Effector CD8-positive, alpha-beta T cell (primary cell): ENCODE data around the gene PDZRN3.
"Not testable (repeated sequence)": the region's sequence is repeated elsewhere in the genome, so short reads cannot be mapped to it uniquely, and the experiment has no call there.

Experiments
- DNase-seq: peaks from one replicate; lab custom pipeline; 2025; lab: John Stamatoyannopoulos, UW

PDZRN3 gene

DNA sequence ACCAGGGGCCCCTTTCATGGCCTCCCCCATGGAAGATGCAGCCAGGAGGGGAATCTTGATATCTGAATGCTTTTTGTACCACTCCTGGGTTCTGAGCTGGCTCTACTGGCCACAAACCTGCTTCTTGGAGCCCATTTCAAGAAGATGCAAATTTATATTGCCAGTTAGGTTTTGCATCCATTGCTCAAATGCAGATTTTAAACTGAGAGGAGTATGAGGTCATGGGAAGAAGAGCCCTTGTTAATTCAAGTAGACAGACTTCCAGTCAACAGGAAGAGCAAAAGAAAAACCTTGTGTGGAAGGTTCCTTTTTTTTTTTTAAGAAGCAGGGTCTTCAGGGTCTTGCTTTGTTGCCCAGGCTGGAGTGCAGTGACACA is 133.5 kb downstream of the PDZRN3 start:
- DNase-seq = no peak

DNA sequence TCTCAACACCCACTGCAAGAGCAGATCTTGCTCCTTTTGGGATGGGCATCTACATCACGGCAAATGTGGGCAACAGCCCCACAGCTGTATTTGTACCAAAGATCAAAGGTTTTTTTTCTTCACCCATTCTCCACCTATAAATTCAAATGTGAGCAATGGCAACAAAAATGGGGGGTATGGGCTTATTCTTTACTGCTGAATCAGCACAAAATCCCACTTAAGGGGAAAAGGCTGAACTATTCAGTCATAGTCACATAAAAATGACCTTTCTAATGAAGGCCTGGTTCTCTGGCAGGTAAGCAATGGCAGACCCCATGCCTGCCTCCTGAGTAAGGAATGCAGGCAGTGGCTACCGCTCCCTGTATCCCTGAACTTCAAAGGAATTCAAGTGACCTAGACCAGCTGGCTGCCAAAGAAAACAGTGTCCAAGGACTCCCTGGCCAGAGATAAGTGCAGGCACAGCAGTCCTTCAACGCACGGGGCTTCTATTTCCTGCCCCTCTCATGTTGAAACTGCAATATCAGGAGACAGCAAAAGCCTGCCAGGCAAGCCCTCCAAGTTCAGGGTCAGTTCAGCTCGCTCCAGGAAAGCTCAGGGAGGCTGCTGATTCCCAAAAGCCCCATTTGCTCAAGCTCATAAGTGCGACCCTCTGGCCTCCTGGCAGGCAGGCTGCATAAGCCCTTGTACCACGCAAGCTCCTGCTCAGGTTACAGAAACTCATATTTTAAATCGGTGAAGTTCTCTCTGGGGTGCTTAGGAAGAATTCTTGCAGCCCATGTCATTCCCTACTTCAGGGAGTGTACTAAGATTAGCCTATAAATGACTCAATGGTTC is 134.1 kb downstream of the PDZRN3 start:
- DNase-seq = no peak

DNA sequence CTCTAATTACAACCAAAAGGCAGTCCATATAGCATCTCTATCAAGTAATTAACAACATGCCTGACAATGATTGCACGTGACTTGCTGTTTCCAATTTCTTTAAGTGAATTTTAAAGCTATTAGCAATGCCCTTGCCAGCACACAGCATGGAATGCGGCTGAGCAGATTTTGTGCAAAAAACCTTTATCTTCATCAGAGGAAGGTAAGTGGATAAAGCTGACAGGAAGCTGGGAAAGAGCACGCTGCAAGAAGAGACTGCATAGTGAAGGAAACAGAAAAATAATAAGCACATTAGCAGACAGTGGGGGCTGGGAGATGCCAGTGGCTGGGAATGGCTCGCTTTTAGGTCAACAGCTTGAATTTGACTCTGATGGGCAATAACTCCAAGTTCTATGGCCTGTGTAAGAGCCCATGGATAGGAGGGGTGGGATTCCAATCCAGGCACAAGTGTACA is 138.8 kb downstream of the PDZRN3 start:
- DNase-seq = no peak

DNA sequence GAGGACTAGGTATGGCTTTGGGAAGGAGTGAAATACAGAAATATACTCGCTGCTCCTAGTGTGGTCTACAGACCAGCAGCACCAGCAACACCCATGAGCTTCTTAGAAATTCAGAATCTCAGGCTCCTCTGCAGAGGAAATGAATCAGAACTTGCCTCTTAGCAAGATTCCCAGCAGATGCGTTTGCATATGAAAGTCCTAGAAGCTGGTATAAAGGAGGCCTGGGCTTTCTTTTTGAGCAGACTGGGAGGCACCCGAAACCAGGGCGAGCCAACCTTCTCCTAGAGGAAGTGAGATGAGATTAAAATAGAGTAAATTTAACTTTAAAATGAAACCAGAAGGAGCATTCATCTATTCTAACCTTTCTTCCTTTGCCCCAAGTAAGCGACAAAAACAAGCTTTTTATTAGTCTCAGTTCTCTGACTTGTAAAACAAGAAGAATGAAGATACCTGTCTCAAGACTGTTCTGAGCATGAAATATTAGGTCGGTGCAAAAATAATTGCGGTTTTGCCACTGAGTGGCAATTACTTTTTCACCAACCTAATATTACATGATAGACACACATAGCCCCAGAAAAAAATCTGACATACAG is 140.0 kb downstream of the PDZRN3 start:
- no peak for DNase-seq

DNA sequence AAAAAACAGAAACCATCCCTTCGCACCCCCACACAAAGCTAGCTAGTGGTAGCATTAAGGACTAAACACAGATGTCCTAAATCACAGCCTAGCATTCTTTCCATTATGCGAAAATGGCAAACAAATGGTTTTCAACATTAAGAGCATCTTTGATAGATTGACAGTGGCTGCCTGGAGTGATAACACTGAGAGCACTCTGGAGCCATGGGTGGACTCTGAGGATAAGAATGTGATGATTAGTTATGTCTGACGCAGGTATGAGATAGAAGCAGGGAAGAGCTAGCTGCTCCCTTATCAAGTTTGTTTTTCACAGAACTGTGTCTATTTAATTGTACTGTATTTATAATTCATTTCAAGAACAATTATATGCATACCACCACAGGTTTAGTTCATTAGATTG is 142.9 kb downstream of the PDZRN3 start:
- DNase-seq = no peak

DNA sequence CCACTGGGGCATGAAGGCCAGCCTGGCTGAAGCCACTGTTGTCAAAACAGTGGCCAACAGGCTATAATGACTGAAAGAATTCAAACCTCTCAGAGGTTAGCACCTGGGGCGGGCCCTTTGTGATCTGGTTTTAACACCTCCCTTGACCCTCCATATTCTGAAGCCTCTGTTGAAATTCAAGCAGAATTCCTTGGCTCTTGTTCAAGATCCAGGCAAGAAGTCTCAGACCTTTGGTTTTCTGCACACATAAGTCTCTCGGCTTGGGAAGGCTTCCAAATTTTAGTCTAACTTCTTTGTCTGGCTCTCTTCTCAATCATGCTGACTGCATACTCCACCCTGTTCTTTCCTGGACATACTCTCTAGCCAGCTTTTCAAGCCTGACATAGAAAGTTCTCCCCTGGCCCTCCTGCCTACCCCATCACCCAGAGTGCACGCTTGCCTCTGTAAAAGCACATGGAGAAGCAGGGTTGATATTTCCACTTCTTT is 144.5 kb downstream of the PDZRN3 start:
- DNase-seq = no peak

DNA sequence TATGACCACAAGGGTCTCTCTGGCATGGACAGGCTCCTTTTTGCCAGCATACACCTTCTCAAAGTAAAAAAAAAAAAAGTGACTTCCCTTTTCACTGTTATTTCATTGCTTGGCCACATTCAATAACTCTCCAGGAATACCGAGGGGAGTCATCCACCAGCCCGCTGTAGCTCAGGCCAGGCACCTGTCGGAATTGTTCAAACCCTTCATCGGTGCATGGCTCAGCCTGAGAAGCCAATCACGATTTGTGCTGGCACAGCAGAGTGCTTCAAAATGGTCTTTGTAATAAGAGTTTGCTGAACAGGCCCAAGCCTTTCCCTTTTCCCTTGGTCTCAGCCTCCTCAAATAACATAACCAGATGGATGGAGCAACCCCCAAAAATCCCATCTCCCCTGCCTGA is 145.4 kb downstream of the PDZRN3 start:
- no peak for DNase-seq

DNA sequence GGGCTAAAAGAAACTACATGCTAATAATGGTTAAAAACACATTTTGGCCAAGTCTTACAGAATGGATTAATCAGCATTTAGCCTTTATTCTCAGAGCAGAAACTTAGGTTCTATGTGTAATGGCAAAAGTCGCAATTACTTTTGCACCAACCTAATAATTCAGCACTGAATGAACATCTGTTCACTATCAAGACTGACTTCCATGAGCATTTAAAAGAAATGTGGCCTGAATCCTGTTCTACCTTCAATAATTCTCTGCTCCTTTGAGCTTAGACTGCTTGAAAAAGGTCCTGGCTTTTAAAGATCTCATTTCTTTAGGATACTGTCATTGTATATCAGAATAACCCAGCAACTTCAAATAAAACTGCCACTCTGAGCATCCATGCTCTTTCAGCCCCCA is 145.9 kb downstream of the PDZRN3 start:
- no peak for DNase-seq

DNA sequence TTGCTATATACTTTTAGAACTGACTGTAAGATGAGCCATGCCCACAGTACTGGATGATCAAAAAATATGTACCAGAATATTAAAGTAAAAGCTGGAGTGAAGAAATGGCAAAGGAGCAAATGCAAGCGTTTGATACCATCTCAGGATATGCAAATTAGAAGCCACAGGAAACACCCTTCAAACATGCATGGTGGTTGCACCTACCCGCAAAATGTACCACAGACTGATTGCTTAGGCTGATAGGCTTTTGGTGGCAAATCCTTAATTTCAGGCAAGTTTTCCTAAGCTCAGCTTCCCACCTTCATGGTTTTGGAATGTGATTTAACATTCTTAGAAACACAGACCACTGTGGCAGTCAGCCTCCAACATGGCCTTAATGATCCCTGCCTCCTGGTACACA is 149.0 kb downstream of the PDZRN3 start:
- DNase-seq = no peak

DNA sequence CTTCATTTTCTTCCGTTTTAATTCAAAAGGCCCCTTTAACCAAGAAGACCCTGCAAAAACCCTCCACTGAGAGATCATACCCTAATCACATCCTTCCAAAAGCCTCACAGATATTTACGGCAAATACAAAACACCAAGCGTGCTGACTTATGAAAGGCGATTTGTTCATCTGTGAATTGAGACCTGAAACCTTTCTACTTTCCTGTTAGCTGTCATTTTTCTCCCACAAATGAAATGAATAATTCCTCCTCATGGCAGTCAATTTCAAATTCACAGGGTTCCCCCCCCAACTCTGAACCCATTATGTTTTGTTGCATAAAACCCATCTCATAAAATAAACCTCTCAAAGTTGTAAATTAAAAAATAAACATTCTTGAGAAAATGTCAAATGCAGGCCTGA is 149.6 kb downstream of the PDZRN3 start:
- no peak for DNase-seq

DNA sequence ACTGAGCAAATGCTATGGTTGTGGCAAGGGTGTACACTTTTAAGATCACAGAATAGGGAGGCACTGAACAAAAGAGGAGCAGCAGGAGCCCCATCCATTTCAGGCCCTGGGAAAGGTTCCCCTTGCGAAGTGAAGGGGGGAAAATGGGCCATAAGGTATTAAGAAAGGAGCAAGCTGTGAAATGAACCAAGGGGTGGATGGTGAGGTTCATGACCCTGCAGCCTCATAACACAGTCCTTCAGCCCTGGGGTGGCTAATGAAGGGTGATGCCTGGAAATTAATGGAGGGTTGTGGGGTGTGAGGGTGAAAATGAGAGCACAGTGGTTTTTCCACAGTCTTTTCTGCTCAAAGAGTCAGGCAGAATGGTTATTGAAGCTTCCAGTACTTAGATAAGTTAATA is 150.1 kb downstream of the PDZRN3 start:
- DNase-seq = no peak

DNA sequence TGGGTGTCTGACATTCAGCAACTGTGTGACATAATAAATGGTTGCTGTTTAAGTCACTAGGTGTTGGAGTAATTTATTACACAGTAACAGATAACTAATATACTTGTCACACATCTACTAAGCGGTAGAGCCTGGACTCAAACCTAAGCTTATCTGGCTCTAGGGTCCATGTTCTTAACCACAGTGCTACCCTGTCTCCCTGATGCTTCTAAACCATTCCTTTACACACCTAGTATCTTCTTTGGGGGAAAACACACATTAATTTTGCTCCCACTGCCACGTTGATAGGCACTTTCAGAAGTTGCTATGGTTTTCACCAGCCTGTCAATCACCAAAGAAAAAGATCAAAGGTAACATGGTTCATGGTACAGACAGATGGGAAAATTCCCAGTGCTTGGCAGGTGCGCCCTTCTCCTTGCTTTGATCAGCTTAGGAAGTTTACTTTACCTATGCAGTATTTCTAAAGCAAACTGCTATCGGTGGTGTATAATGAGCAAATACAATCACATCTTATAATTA is 150.8 kb downstream of the PDZRN3 start:
- no peak for DNase-seq

DNA sequence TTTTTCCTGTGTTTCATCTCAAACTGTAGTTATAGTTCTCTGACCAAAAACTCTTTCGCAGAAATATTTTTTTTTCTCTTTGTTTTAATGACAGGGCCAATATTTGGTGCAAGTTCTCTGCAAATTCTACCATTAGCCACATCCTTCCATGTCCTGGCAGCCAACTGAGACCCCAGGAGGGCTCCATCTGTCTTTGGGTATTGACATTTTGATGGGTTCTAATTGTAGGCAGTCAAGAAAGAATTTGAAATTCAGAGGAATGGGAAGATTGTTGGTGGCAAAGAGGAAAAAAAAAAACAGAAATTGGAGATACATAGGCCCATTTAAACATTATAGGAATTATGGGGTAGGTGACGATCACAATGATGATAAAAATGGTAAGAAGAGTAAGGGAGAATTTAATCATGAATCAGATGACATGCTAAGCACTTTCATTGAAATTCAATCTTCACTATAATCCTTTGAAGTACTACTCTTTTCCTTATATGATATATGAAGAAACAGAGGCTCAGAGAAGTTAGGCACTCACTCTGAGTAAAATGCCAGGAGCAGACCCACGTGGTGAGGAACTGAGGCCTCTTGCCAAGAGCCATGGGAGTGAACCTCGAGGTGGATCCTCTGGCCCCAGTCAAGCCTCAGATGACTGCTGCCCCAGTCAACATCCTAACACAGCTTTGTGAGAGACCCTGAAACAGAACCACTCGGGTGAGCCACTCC is 151.4 kb downstream of the PDZRN3 start:
- DNase-seq = no peak

DNA sequence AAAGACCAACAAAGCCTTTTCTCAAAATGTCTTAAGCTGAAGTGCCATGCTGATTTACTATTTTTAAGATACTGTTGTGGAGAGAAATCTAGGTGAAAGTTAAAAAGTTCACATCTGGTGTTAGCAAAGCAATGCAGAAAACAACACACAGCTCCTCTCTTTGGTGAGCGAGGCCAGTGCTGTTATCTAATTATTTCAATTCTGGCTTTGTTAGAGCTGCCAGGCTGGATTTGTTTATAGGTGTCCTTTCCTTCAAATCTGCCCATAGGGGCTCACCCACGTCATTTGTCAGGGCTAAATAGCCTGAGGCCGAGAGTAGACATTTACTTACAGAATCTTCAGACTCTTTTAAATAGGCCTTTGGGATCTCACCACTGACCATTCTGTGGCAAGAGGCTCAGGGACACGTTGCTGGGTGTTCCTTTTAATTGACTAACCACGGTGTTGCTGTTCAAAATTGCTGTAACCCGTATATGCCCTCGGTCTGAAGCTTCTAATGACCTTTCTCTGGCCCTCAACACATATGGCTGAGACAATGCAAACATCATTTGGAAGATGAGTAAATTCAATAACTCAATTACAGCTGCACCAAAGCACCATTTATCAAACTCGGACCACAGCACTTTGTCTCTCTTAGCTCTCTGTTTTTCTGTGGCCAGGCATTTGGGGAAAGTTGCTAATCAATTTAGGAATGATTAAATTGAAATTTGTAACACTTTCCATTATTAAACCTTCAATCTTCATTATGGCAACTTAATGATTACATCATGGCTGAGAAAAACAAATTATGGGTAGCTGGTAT is 152.6 kb downstream of the PDZRN3 start:
- DNase-seq = no peak

DNA sequence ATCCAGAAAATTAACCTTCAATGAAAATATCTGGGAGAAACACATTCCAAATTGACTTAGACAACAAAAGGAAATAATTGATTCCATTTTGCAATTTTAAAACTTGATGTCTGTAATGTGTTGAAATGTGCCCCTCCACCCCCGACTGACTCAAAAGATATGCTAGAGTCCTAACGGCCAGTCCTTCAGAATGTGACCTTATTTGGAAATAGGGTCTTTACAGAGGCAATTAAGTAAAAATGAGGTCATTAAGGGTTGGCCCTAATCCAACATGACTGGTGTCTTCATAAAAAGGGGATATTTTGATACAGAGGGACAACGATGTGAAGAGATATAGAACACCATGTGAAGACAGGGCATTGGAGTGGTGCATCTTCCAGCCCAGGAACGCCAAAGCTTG is 153.9 kb downstream of the PDZRN3 start:
- no peak for DNase-seq

DNA sequence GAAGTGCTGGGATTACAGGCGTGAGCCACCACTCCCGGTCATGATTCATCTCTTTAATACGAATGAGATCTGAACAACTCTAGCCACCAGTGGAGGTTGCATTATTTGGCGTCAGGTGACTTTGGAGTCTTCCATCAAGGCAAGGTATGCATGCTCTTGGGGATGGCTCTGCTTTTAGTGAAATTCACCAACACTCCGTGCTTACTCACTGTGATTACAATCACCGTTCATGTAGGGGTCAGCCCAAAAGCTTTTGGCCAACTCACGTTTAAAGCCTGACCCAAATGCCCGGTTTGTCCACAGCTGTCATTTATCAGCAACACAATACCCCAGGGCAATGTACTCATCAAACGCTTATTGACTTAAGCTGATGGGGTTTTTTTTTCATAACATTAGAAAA is 155.4 kb downstream of the PDZRN3 start:
- no peak for DNase-seq

DNA sequence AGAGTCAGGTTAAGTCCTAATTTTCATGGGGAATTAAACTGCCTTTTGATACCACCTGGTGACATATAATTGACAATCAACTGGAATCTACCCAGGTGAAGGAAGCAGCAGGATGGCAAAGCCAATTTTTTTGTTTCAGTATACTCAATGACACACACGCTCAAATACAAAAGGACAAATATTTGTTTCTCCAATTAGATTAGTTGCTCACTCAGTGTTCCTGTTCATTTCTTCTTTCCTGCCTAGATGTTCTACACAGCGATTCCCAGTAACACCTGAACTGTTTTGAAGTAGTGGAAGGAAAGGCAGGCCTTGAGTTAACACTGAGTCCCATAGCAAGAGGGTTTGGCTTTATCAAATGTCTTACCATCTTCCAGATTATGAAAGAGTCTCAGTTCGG is 157.5 kb downstream of the PDZRN3 start:
- DNase-seq = no peak

DNA sequence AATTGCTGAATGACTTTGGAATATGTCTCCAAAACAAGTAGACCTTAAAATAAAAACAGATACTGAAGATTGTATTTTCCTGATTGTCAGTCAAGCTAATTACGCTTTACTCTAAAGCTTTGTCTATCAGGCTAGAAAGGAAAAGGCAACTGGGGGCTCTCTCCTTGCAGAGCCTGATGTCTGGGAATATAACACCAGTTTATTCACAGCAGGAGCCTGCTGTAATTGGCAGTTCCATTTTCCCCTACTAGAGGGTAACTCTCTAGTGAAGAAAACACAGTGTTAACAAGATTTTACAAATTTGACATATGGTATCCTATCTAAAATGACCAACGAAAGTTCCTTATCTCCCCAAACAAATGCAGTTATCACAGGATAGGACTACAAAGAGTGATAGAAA is 158.8 kb downstream of the PDZRN3 start:
- no peak for DNase-seq

DNA sequence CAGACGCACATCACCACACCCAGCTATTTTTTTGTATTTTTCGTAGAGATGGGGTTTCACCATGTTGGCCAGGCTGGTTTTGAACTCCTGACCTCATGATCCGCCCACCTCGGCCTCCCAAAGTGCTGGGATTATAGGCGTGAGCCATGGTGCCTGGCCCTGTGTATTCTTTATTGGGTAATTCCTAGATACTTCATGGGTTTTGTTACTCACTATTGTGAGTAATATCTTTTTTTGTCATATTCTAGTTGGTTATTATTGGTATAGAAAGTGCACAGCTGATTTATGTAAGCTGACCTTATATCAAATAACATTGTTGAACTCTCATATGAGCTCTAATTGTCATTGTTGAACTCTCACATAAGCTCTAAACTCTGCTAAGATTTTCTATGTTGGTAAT is 160.6 kb downstream of the PDZRN3 start:
- not testable (repeated sequence) for DNase-seq

DNA sequence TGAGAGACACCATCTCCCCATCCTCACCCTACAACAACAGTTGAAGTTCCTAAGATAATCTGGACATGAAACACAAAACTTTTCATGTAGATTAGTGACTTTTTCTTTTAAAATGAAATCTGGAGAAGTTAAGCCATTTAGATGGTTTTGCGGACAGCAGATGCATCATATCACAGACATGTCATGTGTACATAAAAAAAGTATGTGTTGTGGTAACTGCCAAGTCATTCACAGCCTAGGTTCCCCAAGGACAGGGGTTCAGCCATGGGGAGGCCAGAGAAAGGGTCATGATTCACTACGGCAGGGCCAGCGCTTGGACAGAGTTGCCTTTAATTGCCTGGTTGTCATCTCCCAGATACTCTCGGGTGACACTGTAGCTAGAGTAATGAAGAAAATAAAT is 163.2 kb downstream of the PDZRN3 start:
- no peak for DNase-seq

DNA sequence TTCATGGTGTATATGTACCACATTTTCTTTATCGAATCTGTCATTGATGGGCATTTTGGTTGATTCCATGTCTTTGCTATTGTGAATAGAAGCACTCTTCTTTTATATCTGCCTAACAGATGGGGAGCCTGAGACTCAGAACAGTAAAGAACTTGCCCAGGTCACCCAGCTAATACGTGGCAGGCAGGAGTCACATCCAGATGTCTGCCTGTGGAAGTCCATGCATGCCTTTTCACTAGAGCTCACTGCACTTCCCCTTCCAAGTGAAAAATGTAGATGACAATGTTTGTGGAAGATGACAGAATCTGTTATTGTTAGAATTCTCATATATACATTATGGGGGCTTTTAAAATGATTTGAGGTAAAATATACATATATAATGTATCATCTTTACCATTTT is 165.0 kb downstream of the PDZRN3 start:
- DNase-seq = no peak

DNA sequence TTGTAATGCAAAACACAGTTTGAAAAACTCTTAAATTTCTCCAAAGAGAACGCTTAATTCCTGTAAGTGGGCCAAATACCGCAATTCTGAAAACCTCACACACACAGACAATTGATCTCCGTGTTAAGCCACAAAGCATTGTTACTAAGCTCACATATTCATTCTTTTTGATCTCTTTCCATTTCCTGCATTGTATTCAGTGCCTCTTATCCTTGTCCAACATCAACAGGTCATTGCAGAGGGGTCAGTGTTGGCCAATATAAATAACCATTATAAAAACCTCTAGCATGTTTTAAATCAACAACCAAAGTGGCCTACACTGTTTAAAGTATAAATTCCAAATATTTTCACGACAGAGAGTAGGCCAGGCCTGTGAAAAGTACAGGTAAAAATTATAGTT is 171.1 kb downstream of the PDZRN3 start:
- DNase-seq = no peak
